HepG2 (cell line): ENCODE measurements around the gene SURF1. TPM values are rescaled to one million over a fixed set of nuclear protein-coding genes. Genes with fewer than 3 reads are reported as not detected.

Experiments
- BCL6 ChIP-seq: IDR thresholded peaks from 2 replicates; pipeline ENCODE4 v1.6.1; 2016; ENCODE audit warnings: missing genetic modification reagents, missing compliant biosample characterization
- E2F5 ChIP-seq: sonication (generic); formaldehyde crosslinking; conservative IDR thresholded peaks from 2 replicates; pipeline ENCODE4 v1.4.0; 2020; ENCODE audit warnings: missing genetic modification reagents
- HBP1 ChIP-seq: IDR thresholded peaks from 2 replicates; pipeline ENCODE4 v1.6.1; 2016; ENCODE audit warnings: low read depth, control low read depth
- HOXA9 ChIP-seq: sonication (generic); formaldehyde crosslinking; IDR thresholded peaks from 2 replicates; pipeline ENCODE4 v1.8.1; 2022; ENCODE audit warnings: missing genetic modification reagents, mild to moderate bottlenecking, moderate library complexity, borderline replicate concordance
- KAT7 ChIP-seq: IDR thresholded peaks from 2 replicates; pipeline ENCODE4 v1.6.1; 2018; ENCODE audit warnings: borderline replicate concordance, missing compliant biosample characterization
- KDM6A ChIP-seq: IDR thresholded peaks from 2 replicates; pipeline ENCODE4 v1.6.1; 2016; ENCODE audit warnings: low read depth
- MAF1 ChIP-seq: sonication (generic); formaldehyde crosslinking; IDR thresholded peaks from 2 replicates; pipeline ENCODE4 v1.5.0; 2020; ENCODE audit warnings: missing genetic modification reagents, borderline replicate concordance
- NPAS2 ChIP-seq: sonication (generic); formaldehyde crosslinking; IDR thresholded peaks from 2 replicates; pipeline ENCODE4 v1.8.0; 2022; ENCODE audit warnings: mild to moderate bottlenecking, missing genetic modification reagents, borderline replicate concordance
- NR2F1 ChIP-seq, 2 experiments: fragments of 450-650 bp in 1 of 2; formaldehyde crosslinking in 1 of 2; IDR thresholded peaks; 2 replicates each; pipeline versions ENCODE4 v1.5.0 to v1.6.1; 2016 to 2020; ENCODE audit warnings: mild to moderate bottlenecking in 1 of 2, missing compliant biosample characterization in 1 of 2, missing genetic modification reagents in 1 of 2, moderate library complexity in 1 of 2
- PBX3 ChIP-seq: sonication (generic); formaldehyde crosslinking; IDR thresholded peaks from 2 replicates; pipeline ENCODE4 v1.8.1; 2023; ENCODE audit warnings: missing genetic modification reagents, inconsistent platforms, borderline replicate concordance
- RFX1 ChIP-seq: fragments of 450-650 bp; IDR thresholded peaks from 2 replicates; pipeline ENCODE4 v1.6.1; 2017
- SAFB2 ChIP-seq: sonication (generic); formaldehyde crosslinking; IDR thresholded peaks from 2 replicates; pipeline ENCODE4 v1.5.1; 2020; ENCODE audit warnings: missing genetic modification reagents, low read depth, mild to moderate bottlenecking, borderline replicate concordance
- SIN3B ChIP-seq: fragments of 150-350 bp; IDR thresholded peaks from 2 replicates; pipeline ENCODE4 v1.6.1; 2014; ENCODE audit warnings: low read length
- SNAPC5 ChIP-seq: sonication (generic); formaldehyde crosslinking; IDR thresholded peaks from 2 replicates; pipeline ENCODE4 v1.8.1; 2023; ENCODE audit warnings: mild to moderate bottlenecking, missing genetic modification reagents, borderline replicate concordance
- THAP9 ChIP-seq: sonication (generic); formaldehyde crosslinking; IDR thresholded peaks from 2 replicates; pipeline ENCODE4; 2020; ENCODE audit warnings: missing genetic modification reagents, mild to moderate bottlenecking, borderline replicate concordance
- ZKSCAN1 ChIP-seq: fragments of 150-350 bp; IDR thresholded peaks from 2 replicates; pipeline ENCODE4 v1.6.1; 2014; ENCODE audit warnings: low read length
- ZNF24 ChIP-seq: fragments of 450-650 bp; IDR thresholded peaks from 2 replicates; pipeline ENCODE4 v1.6.1; 2017; ENCODE audit warnings: antibody characterized with exemption, mild to moderate bottlenecking
- ZNF292 ChIP-seq: sonication (generic); formaldehyde crosslinking; IDR thresholded peaks from 2 replicates; pipeline ENCODE4 v1.8.1; 2022; ENCODE audit warnings: mild to moderate bottlenecking, low read depth, missing genetic modification reagents, borderline replicate concordance
- ZNF484 ChIP-seq: sonication (generic); formaldehyde crosslinking; IDR thresholded peaks from 2 replicates; pipeline ENCODE4 v1.5.1; 2020; ENCODE audit warnings: mild to moderate bottlenecking, low read depth, missing genetic modification reagents, borderline replicate concordance
- ZNF567 ChIP-seq: sonication (generic); formaldehyde crosslinking; IDR thresholded peaks from 2 replicates; pipeline ENCODE4 v1.8.1; 2023; ENCODE audit warnings: mild to moderate bottlenecking, missing genetic modification reagents, borderline replicate concordance
- ZNF616 ChIP-seq: sonication (generic); formaldehyde crosslinking; IDR thresholded peaks from 2 replicates; pipeline ENCODE4 v1.5.0; 2020; ENCODE audit warnings: low read depth, mild to moderate bottlenecking, missing genetic modification reagents
- ZNF678 ChIP-seq: sonication (generic); formaldehyde crosslinking; IDR thresholded peaks from 2 replicates; pipeline ENCODE4 v1.4.0; 2020; ENCODE audit warnings: mild to moderate bottlenecking, missing genetic modification reagents
- polyA plus RNA-seq, 8 experiments: library from polyadenylated mRNA; depleted of rRNA in 3 of 8; stranded (reverse) in 7 of 8; unstranded in 1 of 8; fragments of >200 nt; fragmentation: Illumina TruSeq in 4 of 8; extraction: Trizol in 4 of 8; gene quantifications; 2 replicates each; pipeline versions ENCODE4 v1.2.1 to v1.2.3, GENCODE V29; 2011 to 2016; ENCODE audit warnings: low read depth in 4 of 8, missing spikeins in 1 of 8, mixed read lengths in 1 of 8; ENCODE audit not compliant: insufficient read depth in 1 of 8
- total RNA-seq, 5 experiments: library from RNA; depleted of rRNA; stranded (reverse); fragments of >200 nt; fragmentation: Illumina TruSeq; extraction: Trizol; gene quantifications; 2 replicates each; pipeline ENCODE4 v1.2.3, GENCODE V29; 2016; ENCODE audit warnings: low read depth in 1 of 5

SURF1 gene
- total and polyA plus RNA-seq, 2 of the 13 experiments (the other 11 are each of a cell fraction or from before 2014, with no cell fraction given) = 17.8 to 40.7 TPM

- TF ChIP-seq BCL6 = peak; percentile 50
- TF ChIP-seq ZNF292 (CRISPR knock-in tag) = 0 out of 2 replicates have a peak, but pooled peaks have one; percentile 18
- TF ChIP-seq SAFB2 (CRISPR knock-in tag) = peak; percentile 46; the same call in 1 of the 2 replicates
- TF ChIP-seq ZNF24 = no peak
- TF ChIP-seq HBP1 (CRISPR knock-in tag) = 0 out of 2 replicates have a peak, but pooled peaks have one; percentile 39
- TF ChIP-seq ZNF484 (CRISPR knock-in tag) = no peak; the same call in 1 of the 2 replicates
- 0 out of 2 replicates have a peak, but pooled peaks have one; percentile 44 for TF ChIP-seq ZNF678 (CRISPR knock-in tag)
- no peak; the same call in 1 of the 2 replicates for TF ChIP-seq ZNF616
- TF ChIP-seq E2F5 = no peak; the same call in 1 of the 2 replicates
- TF ChIP-seq NR2F1 (CRISPR knock-in tag; IDR thresholded peaks at IDR 0.05) = no peak
- no peak for TF ChIP-seq RFX1
- no peak for TF ChIP-seq SIN3B
- 0 out of 2 replicates have a peak, but pooled peaks have one; percentile 64 for TF ChIP-seq ZNF567 (CRISPR knock-in tag)
- TF ChIP-seq NPAS2 (CRISPR knock-in tag) = no peak
- no peak for TF ChIP-seq KDM6A
- no peak; the same call in 1 of the 2 replicates for TF ChIP-seq KAT7 (CRISPR knock-in tag)
- 0 out of 2 replicates have a peak, but pooled peaks have one; percentile 16 for TF ChIP-seq MAF1 (CRISPR knock-in tag)
- TF ChIP-seq THAP9 (CRISPR knock-in tag) = no peak
- TF ChIP-seq HOXA9 = no peak; the same call in 1 of the 2 replicates
- TF ChIP-seq PBX3 (CRISPR knock-in tag) = no peak; the same call in 1 of the 2 replicates
- TF ChIP-seq SNAPC5 (CRISPR knock-in tag) = no peak
- TF ChIP-seq ZKSCAN1 = no peak
Measured at GRCh38 chr9:133375724-133376654, 19.7 kb upstream of the SURF1 start, which contains the start of the genes STKLD1 and SURF4 (continued).
